Chondrocyte (in vitro differentiated cells): ENCODE data around the gene B4GAT1. TPM values are rescaled to one million over a fixed set of nuclear protein-coding genes. Genes with fewer than 3 reads are reported as not detected.
"Not testable (repeated sequence)": the region's sequence is repeated elsewhere in the genome, so short reads cannot be mapped to it uniquely, and the experiment has no call there.

Experiments used
- DNase-seq: peaks from one replicate; pipeline ENCODE4 v3.0.0; 2021; ENCODE audit warnings: mixed read lengths, low spot score
- H3K27ac Mint-ChIP-seq: one replicate; pipeline ENCODE4 v1.8.0; 2021; ENCODE audit warnings: mild to moderate bottlenecking, moderate library complexity, mixed read lengths; ENCODE audit not compliant: unreplicated experiment
- H3K27me3 Mint-ChIP-seq: 2 replicates; pipeline ENCODE4 v1.8.0; 2021; ENCODE audit warnings: low read depth, mixed read lengths
- H3K36me3 Mint-ChIP-seq: 2 replicates; pipeline ENCODE4 v1.8.0; 2021; ENCODE audit warnings: low read depth, mixed read lengths
- H3K4me1 Mint-ChIP-seq: 2 replicates; pipeline ENCODE4 v1.8.0; 2021; ENCODE audit warnings: low read depth, mild to moderate bottlenecking, mixed read lengths
- H3K4me3 Mint-ChIP-seq: one replicate; pipeline ENCODE4 v1.8.0; 2021; ENCODE audit warnings: mild to moderate bottlenecking, moderate library complexity, mixed read lengths; ENCODE audit not compliant: unreplicated experiment
- H3K9me3 Mint-ChIP-seq: 2 replicates; pipeline ENCODE4 v1.8.0; 2021; ENCODE audit warnings: low read depth, mixed read lengths
- total RNA-seq: library from RNA; stranded (reverse); gene quantifications from 3 replicates; pipeline ENCODE4 v1.2.1, GENCODE V29; 2021
- TF ChIP-seq, protein P1 (sequence below): fragments of 200-600 bp; sonication (generic); IDR thresholded peaks from 2 replicates; pipeline ENCODE4 v1.5.0; 2021; ENCODE audit warnings: antibody characterized with exemption, mild to moderate bottlenecking, moderate library complexity

Gene B4GAT1
- total RNA-seq, 1 donor from 2014 or later: 18.2 TPM

DNA sequence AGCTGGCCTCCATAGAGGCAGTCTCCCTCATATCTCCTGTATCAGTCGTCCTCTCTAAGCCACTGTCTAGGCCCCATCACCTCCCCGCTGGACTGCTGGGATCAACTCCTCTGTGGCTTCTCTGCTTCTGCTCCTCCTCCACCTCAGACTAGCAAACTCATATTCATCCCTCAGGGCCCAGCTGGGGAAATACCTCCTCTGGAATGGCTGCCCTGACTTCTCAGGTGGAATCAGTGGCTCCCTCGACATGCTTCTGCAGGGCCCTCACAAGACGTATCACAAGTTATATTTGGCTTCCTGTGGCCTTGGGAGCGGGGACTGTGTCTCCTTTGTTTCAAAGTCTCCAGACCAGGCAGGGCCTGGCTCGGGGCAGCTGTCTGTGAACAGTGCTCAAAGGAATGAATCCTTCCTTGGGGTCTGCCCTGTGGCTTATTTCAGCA is 14.1 kb upstream of the B4GAT1 start:
- H3K36me3 Mint-ChIP-seq: peaks cover 2% of the 10 kb centered on the region
- no peaks in the 10 kb centered on the region for H3K9me3 Mint-ChIP-seq
- no peaks in the 10 kb centered on the region for H3K4me1 Mint-ChIP-seq
- peak; percentile 38 for DNase-seq
- TF ChIP-seq, protein P1, sequence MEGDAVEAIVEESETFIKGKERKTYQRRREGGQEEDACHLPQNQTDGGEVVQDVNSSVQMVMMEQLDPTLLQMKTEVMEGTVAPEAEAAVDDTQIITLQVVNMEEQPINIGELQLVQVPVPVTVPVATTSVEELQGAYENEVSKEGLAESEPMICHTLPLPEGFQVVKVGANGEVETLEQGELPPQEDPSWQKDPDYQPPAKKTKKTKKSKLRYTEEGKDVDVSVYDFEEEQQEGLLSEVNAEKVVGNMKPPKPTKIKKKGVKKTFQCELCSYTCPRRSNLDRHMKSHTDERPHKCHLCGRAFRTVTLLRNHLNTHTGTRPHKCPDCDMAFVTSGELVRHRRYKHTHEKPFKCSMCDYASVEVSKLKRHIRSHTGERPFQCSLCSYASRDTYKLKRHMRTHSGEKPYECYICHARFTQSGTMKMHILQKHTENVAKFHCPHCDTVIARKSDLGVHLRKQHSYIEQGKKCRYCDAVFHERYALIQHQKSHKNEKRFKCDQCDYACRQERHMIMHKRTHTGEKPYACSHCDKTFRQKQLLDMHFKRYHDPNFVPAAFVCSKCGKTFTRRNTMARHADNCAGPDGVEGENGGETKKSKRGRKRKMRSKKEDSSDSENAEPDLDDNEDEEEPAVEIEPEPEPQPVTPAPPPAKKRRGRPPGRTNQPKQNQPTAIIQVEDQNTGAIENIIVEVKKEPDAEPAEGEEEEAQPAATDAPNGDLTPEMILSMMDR: no peak
- no peak overlapping the region for H3K27ac Mint-ChIP-seq
- H3K27me3 Mint-ChIP-seq: no peaks in the 10 kb centered on the region
- no peak overlapping the region for H3K4me3 Mint-ChIP-seq

DNA sequence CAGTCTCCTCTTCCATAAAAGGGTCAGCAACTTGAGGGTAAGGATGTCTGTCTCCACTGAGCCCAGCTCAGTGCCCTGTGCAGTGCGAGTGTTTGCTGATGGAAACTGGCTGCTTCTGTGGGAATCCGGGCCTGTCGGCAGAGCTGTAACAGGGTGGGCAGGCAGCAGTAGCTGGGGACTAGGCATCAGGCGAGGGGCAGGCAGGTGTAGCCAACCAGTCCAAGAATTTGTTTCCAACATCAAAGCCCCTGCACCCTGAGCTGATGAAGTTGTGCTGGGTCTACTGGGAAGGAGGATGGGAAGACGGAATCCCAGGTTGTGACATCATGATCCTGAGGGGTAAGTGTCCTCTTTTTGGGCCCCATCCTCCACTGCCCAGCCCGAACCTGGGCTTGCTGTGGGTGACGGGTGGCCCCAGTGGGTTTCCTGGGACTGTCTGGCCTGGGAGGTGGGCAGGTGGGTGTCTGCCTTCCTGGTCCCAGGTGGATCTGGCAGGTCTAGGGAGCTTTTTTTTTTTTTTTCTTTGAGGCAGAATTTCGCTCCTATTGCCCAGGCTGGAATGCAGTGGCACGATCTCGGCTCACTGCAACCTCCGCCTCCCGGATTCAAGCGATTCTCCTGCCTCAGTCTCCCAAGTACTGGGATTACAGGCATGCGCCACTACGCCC is 13.1 kb upstream of the B4GAT1 start:
- DNase-seq: peak; percentile 53
- H3K27me3 Mint-ChIP-seq: no peaks in the 10 kb centered on the region
- no peaks in the 10 kb centered on the region for H3K4me1 Mint-ChIP-seq
- peaks cover 4% of the 10 kb centered on the region for H3K36me3 Mint-ChIP-seq
- TF ChIP-seq, protein P1: no peak
- H3K9me3 Mint-ChIP-seq: no peaks in the 10 kb centered on the region
- H3K27ac Mint-ChIP-seq: no peak overlapping the region
- no peak overlapping the region for H3K4me3 Mint-ChIP-seq

DNA sequence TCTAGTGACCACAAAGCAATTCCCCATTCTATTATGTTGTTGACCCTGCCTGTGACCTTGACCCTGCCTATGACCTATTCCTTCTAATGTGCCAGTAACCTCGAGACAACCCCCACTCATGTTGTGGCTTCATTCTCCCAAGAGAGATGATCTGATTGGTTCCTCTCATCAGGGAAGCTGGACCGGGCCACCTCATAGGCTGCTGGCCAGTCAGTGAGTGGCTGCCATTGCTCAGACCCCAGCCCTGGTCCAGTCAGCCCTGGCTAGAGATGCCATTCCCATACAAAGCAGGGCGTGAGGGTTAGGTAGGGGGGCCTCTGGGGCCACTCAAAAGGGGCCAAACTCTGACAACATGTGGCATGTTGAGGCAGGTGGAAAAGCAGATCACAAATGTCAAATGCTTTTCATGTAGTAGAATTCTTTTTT is 12.2 kb upstream of the B4GAT1 start:
- Mint-ChIP-seq H3K36me3 (peaks cover 4% of the 10 kb centered on the region), H3K27ac (no peak overlapping the region), H3K27me3 (no peaks in the 10 kb centered on the region), H3K4me3 (no peak overlapping the region), H3K9me3 (no peaks in the 10 kb centered on the region), H3K4me1 (no peaks in the 10 kb centered on the region)
- TF ChIP-seq, protein P1: no peak
- DNase-seq: no peak

DNA sequence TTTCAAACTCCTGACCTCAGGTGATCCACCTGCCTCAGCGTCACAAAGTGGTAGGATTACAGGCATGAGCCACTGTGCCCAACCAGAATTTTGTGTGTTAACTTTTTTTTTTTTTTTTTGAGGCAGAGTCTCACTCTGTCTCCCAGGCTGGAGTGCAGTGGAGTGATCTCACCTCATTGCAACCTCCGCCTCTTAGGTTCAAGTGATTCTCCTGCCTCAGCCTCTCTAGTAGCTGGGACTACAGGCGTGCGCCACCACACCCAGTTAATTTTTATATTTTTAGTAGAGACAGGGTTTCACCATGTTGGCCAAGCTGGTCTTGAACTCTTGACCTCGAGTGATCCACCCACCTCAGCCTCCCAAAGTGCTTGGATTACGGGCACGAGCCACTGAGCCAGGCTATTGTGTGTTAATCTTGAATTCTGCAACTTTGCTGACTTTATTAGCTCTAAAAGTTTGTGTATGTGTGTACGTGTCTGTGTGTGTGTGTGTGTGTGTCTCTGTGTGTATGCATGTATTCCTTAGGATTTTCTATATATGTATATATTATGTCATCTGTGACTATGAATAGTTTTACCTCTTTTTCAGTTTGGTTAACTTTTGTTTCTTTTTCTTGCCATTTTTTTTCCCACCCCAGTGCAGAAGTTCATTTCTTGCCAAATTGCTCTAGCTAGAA is 3.3 kb upstream of the B4GAT1 start:
- H3K4me3 Mint-ChIP-seq, H3K27me3 Mint-ChIP-seq, H3K27ac Mint-ChIP-seq, DNase-seq, H3K9me3 Mint-ChIP-seq, H3K36me3 Mint-ChIP-seq: not testable (repeated sequence)
- H3K4me1 Mint-ChIP-seq: peaks cover 20% of the 10 kb centered on the region

DNA sequence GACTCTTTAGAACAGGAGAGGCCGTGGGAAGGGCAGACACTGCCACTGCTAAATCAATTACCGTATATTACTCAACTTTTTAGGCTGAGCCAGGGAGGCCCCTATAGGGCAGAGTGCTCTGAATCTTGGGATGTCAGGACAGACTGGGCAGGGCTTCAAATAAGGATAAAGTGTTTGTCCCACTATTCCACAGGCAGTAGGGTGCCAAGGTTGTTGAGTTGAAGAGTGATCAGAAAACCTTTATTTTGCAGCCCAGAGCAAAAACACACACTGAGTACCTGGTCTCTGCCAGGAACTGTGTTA is 1.6 kb upstream of the B4GAT1 start:
- no peak for DNase-seq
- Mint-ChIP-seq H3K27ac (no peak overlapping the region), H3K36me3 (peaks cover 5% of the 10 kb centered on the region), H3K4me1 (peaks cover 37% of the 10 kb centered on the region), H3K27me3 (no peaks in the 10 kb centered on the region), H3K9me3 (no peaks in the 10 kb centered on the region), H3K4me3 (no peak overlapping the region)
- TF ChIP-seq, protein P1: no peak
